HL-60/S4 (cell line): ENCODE data around the gene ZFP64.
"Not testable (repeated sequence)": the region's sequence is repeated elsewhere in the genome, so short reads cannot be mapped to it uniquely, and the experiment has no call there.

Experiments used
- in situ Hi-C: fragments of 300-500 bp; cut with MboI; formaldehyde crosslinking; loops from 2 replicates; pipeline ENCODE4 v1.14.3; 2022; ENCODE audit warnings: low sequenced_read_pairs

Gene ZFP64

GRCh38 chr20:52191132-52191915 lies at the start of gene ZFP64:
Gene ZFP64 (minus strand): TSS chr20:52191779. CDS start chr20:52191636, 143 bp downstream.
- in situ Hi-C loops: no loop called here

GRCh38 chr20:52240802-52241201 lies 49.2 kb upstream of the ZFP64 start:
- in situ Hi-C loops: loop anchor here (10.0 kb wide), 1 partner anchor 134 kb away; no protein-coding TSS in a partner anchor

GRCh38 chr20:52239102-52239501 lies 47.5 kb upstream of the ZFP64 start:
- in situ Hi-C loops: no loop called here

- in situ Hi-C loops: no loop called here
Measured at GRCh38 chr20:52236292-52236691, 44.7 kb upstream of the ZFP64 start.

- in situ Hi-C loops: no loop called here
Measured at GRCh38 chr20:52235129-52235528, 43.5 kb upstream of the ZFP64 start.

- in situ Hi-C loops: no loop called here
Measured at GRCh38 chr20:52234302-52235045, 42.9 kb upstream of the ZFP64 start.

- in situ Hi-C loops: no loop called here
Measured at GRCh38 chr20:52231230-52231746, 39.7 kb upstream of the ZFP64 start.

- in situ Hi-C loops: no loop called here
Measured at GRCh38 chr20:52230409-52230808, 38.8 kb upstream of the ZFP64 start.

GRCh38 chr20:52229346-52229745 lies 37.8 kb upstream of the ZFP64 start:
- in situ Hi-C loops: not testable (repeated sequence)

GRCh38 chr20:52226370-52226769 lies 34.8 kb upstream of the ZFP64 start:
- in situ Hi-C loops: no loop called here

GRCh38 chr20:52224920-52225319 lies 33.3 kb upstream of the ZFP64 start:
- in situ Hi-C loops: no loop called here

GRCh38 chr20:52221362-52221761 lies 29.8 kb upstream of the ZFP64 start:
- in situ Hi-C loops: not testable (repeated sequence)

- in situ Hi-C loops: not testable (repeated sequence)
Measured at GRCh38 chr20:52220891-52221290, 29.3 kb upstream of the ZFP64 start.

GRCh38 chr20:52219441-52219840 lies 27.9 kb upstream of the ZFP64 start:
- in situ Hi-C loops: no loop called here

GRCh38 chr20:52217689-52218395 lies 26.3 kb upstream of the ZFP64 start:
- in situ Hi-C loops: no loop called here

- in situ Hi-C loops: no loop called here
Measured at GRCh38 chr20:52213995-52214394, 22.4 kb upstream of the ZFP64 start.

- in situ Hi-C loops: no loop called here
Measured at GRCh38 chr20:52212943-52213342, 21.4 kb upstream of the ZFP64 start.

- in situ Hi-C loops: no loop called here
Measured at GRCh38 chr20:52210037-52210990, 18.7 kb upstream of the ZFP64 start.

- in situ Hi-C loops: no loop called here
Measured at GRCh38 chr20:52209154-52209571, 17.6 kb upstream of the ZFP64 start.
